ENCODE results near the gene GARNL3.

The GARNL3 gene

GRCh38 chr9:127349483-127350113 is 85.0 kb downstream of the GARNL3 start:
- no peak for DNase-seq (ENCODE audit: low read depth)

- no peak for DNase-seq (ENCODE audit: low read depth)
Measured at GRCh38 chr9:127351182-127352166, 86.9 kb downstream of the GARNL3 start.

GRCh38 chr9:127353882-127354281 is 89.3 kb downstream of the GARNL3 start:
- DNase-seq (ENCODE audit: low read depth), result no peak

- no peak for DNase-seq (ENCODE audit: low read depth)
Measured at GRCh38 chr9:127356906-127357305, 92.3 kb downstream of the GARNL3 start.

DNA sequence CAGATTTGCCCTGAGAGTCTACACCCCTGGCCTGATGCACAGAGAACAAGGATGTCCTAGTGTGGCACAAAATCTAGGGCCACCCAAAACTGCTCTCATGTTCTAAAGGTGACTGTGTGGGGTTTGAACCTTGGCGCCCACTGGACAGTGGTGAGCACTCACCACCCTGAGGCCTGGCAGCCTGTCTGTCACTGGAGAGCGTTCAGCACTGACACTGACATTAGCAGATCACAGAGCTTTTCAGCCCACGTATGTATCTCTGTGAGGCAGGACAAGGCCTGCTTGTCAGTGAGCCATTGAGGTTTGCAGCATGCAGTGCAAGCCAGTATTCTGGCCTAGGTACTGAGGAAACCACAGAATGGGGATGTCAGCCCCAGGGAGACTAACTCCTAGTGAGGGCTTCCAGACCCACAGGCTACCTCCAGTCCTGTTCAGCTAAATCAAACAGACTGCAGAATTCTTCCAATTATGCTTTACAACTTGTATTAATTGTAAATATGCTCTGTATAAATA is 93.5 kb downstream of the GARNL3 start:
- DNase-seq (ENCODE audit: low read depth), result no peak

DNA sequence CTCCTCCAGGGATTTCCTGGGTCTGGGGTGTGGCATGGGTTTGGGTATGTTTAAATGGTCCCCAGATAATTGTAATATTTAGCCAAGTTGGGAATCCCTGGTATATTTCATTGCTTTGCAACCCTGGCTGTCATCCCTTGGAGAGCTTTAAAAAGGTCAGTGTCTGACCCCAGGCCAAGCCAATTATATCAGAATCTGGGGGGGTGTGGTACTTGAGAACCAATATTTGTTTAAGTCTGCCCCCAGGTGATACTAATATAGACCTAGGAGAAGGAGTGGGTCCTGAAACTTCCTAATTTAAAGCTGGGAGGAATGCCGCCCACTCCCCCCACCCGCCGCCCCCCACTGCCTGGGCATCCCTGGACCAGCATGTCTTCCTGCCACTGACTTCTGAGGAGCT is 94.2 kb downstream of the GARNL3 start:
- DNase-seq (ENCODE audit: low read depth), result no peak

DNA sequence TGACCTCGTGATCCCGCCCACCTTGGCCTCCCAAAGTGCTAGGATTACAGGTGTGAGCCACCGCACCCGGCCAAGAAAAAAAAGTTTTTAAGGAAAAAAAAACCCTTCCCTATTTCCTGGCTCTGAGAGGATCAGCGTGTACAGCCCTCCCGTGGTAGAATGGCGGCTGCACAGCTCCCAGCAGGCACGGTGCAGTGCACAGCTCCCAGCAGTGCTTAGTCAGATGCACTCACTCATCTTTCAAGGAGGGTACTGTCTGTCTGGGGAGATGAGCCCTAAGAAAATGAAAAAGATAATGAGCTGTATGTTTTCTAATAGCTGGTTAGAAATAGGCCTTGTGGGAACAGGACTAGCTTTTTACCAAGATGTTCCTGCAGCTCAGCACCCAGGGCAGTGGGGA is 95.7 kb downstream of the GARNL3 start:
- no peak for DNase-seq (ENCODE audit: low read depth)

- DNase-seq (ENCODE audit: low read depth), result peak; percentile 28
Measured at GRCh38 chr9:127360829-127361228, 96.3 kb downstream of the GARNL3 start.

GRCh38 chr9:127361561-127361960 is 97.0 kb downstream of the GARNL3 start:
- no peak for DNase-seq (ENCODE audit: low read depth)

DNA sequence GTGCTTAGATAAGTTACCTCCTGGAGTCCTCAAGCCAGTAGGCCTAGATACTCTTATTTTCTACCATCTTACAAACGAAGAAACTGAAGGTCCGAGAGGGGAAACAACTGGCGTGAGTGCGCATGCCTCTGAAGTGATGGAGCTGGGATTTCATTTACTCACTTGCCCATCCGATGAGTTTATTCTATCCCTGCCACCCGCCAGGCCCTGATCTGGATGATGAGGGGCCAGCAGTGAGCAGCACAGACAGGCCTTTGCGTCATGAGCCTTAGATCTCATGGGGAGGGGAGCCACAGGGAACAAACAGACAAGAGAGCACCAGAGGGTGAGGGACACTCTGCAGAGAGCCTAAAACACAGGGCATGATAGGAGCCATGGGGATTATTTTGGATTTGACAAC is 98.3 kb downstream of the GARNL3 start:
- DNase-seq (ENCODE audit: low read depth), result no peak

- no peak for DNase-seq (ENCODE audit: low read depth)
Measured at GRCh38 chr9:127365461-127365860, 100.9 kb downstream of the GARNL3 start.

DNA sequence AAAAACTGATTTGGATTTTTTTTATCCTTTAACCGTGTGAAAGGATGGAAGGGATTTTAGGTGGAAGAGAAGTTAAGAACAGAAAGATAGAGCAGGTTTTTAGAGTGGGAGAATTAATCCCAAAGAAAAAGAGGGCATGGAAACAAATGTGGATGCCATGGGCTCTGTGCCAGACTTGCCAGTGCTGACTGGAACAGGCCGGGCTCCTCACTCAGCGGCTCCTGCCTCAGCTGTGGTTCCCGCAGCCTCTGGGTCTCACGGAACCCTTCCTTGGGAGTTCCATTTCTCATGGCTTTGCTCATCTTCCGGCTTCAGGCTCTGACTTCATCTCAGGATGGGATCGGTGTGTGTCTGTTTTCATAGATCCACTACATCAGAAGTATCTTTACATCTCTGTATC is 102.0 kb downstream of the GARNL3 start:
- no peak for DNase-seq (ENCODE audit: low read depth)

DNA sequence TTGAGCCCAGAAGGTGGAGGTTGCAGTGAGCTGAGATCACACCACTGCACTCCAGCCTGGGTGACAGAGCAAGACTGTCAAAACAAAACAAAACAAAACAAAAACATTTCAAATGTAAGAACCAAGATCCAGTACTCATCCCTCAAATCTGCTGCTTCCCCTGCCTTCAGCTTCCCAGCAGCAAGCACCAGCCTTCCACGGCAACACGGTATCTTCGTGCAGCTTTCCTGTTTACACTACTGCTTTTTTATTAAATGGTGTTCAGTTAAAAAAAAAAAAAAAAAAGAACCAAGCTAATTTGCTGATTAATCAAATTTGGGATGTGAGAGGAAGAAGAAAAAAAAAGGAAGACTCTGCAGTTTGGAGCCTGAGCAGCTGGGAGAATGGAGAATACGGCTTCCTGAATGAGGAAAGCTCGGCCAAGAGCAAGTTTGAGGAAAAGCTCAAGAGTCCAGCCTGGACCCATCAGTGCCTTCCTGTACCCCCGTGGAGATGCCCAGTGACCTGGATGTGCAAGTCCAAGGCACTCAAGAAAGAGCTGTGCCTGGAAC is 104.4 kb downstream of the GARNL3 start:
- no peak for DNase-seq (ENCODE audit: low read depth)

DNA sequence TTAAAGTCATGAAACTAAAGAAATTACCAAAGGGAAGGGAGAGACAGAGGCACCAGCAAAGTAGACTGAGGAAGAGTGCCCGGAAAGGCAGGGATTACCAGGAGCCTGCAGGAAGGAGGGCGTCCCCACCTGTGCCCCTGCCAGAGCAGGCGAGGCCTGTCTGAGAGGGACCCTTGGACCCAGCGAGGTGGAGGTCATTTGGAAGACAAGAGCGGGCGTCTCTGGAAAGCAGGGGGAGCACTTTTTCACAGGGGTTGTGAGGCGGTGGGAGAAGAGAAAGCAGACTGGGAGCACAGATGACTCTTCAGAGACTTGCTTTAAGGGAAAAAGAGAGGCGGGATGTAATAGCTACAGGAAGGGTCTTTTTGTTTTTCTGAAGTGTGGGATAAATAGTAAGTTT is 104.9 kb downstream of the GARNL3 start:
- DNase-seq (ENCODE audit: low read depth), result no peak

DNA sequence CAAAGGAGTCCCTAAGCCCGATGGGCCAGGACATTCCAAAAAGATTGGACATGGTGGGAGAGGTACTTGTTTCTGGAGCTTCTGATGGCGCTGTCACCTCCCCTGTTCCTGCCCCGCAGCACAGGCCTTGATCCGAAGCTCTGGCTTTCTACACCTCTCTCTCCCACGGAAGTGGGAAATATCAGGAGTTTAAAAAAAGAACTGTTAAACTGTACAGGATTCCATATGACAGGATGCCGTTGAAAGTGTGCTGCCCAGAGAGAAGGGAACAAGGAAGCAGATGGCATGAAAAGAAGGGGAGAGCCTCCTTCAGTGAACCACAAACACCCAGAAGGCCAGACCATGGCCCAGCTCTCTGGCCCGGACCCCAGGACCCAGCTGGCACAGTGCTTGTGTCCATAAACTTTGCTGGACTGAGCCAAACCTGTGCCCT is 105.6 kb downstream of the GARNL3 start:
- no peak for DNase-seq (ENCODE audit: low read depth)

DNA sequence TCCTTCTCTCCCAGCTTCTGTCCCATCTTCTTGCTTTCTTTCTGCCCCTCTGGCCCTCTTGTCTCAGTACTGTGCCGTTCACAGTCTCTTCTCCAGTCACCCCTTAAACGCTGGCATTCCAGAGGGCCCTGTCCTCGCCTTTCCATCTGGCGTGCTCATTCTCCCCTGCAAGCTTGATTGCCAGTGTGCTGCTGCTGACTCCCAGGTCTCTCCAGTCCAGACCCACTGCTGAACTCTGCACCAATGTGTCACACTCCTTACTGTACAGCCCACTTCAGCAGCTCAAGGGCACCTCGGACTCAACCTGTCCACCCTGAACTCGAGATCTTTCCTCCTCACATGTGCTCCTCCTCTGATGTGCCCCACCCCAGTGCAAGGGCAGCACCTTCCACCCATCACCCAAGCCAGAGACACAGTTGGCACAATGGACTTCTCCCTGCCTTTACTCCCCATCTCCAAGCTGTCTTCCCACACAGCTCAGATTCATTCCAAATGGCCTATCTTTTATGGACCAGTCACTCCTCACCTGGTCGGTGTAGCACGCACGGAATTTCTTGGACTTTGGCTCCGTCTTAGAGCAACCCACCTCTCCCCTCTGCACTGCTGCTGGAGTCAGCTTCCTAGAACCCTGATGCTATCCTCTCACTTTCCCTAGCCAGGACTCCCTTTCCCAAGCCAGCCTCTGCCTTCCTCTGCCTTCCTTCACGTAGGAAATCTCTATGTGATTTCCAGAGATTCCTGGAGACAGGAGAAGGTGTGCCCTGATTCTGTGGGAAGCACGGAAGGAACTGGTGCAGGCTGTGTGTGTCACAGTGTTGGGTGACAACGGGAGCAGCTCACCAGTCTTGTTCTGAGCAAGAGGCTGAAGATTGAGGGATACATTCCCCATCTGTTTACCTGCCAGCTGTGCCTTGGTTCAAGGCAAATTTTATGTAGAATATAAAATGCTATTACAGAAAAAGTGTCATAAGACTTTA is 106.4 kb downstream of the GARNL3 start:
- no peak for DNase-seq (ENCODE audit: low read depth)

DNA sequence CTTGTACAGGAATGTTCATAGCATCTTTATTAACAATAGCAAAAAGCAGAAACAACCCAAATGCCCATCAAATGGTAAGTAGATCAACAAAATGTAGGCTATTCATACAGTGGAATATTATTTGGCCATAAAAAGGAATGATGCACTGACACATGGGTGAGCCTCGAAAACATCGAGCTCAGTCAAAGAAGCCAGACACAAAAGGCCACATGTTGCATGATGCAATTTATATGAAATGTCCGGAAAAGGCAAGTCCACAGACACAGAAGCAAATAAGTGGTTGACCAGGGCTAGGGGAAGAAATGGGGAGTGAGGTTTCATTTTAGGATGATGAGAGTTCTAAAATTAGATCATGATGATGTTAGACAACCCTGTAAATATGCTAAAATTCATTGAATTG is 115.9 kb downstream of the GARNL3 start:
- no peak for DNase-seq (ENCODE audit: low read depth)

- DNase-seq (ENCODE audit: low read depth), result no peak
Measured at GRCh38 chr9:127382541-127382940, 118.0 kb downstream of the GARNL3 start.

GRCh38 chr9:127384016-127384730 is 119.6 kb downstream of the GARNL3 start:
- no peak for DNase-seq (ENCODE audit: low read depth)

GRCh38 chr9:127384901-127385300 is 120.3 kb downstream of the GARNL3 start:
- no peak for DNase-seq (ENCODE audit: low read depth)

GRCh38 chr9:127386249-127386648 is 121.7 kb downstream of the GARNL3 start:
- DNase-seq (ENCODE audit: low read depth), result no peak
